WTC11 (cell line): ENCODE measurements around the gene ABCA13. TPM values are rescaled to one million over a fixed set of nuclear protein-coding genes. Genes with fewer than 3 reads are reported as not detected.

ENCODE experiments used
- ATAC-seq: fragments of 200-7000 bp; cut with Tn5 transposase; 2 replicates; pipeline ENCODE4 v1.10.0; 2021; ENCODE audit warnings: mild to moderate bottlenecking, moderate library complexity
- CTCF ChIA-PET: fragments of 300-600 bp; sonication (Branson Sonifier 250); formaldehyde crosslinking; loops from one replicate; lab custom pipeline; 2021; ENCODE audit warnings: antibody characterized with exemption; lab: Charles Lee
- POLR2A ChIA-PET: fragments of 350-600 bp; sonication (Branson Sonifier 250); formaldehyde crosslinking; loops from one replicate; lab custom pipeline; 2021; ENCODE audit warnings: antibody characterized with exemption; lab: Charles Lee
- DNase-seq: peaks from one replicate; pipeline ENCODE4 v3.0.0; 2021; ENCODE audit warnings: low spot score
- H3K27ac Mint-ChIP-seq: 2 replicates; pipeline ENCODE4 v1.8.0; 2021; ENCODE audit warnings: mixed read lengths
- H3K27me3 Mint-ChIP-seq: 2 replicates; pipeline ENCODE4 v1.8.0; 2021; ENCODE audit warnings: low read depth, mild to moderate bottlenecking, moderate library complexity, mixed read lengths
- H3K36me3 Mint-ChIP-seq: 2 replicates; pipeline ENCODE4 v1.8.0; 2021; ENCODE audit warnings: mixed read lengths
- H3K4me1 Mint-ChIP-seq: 2 replicates; pipeline ENCODE4 v1.8.0; 2022; ENCODE audit warnings: mixed read lengths
- H3K4me3 Mint-ChIP-seq: 2 replicates; pipeline ENCODE4 v1.8.0; 2021; ENCODE audit warnings: mild to moderate bottlenecking, moderate library complexity, mixed read lengths
- H3K9me3 Mint-ChIP-seq: 2 replicates; pipeline ENCODE4 v1.8.0; 2021; ENCODE audit warnings: mixed read lengths
- ATF1 ChIP-seq: sonication (generic); formaldehyde crosslinking; IDR thresholded peaks from 2 replicates; pipeline ENCODE4 v1.8.1; 2023; ENCODE audit warnings: mild to moderate bottlenecking, moderate library complexity, missing genetic modification reagents
- FOXJ3 ChIP-seq: sonication (generic); formaldehyde crosslinking; IDR thresholded peaks from 2 replicates; pipeline ENCODE4 v1.9.0; 2021; ENCODE audit warnings: missing genetic modification reagents, mild to moderate bottlenecking, borderline replicate concordance
- FOXK1 ChIP-seq: sonication (generic); formaldehyde crosslinking; IDR thresholded peaks from 2 replicates; pipeline ENCODE4 v1.8.0; 2022; ENCODE audit warnings: mild to moderate bottlenecking, moderate library complexity, missing genetic modification reagents
- FOXP1 ChIP-seq: sonication (generic); formaldehyde crosslinking; IDR thresholded peaks from 2 replicates; pipeline ENCODE4 v1.8.0; 2022; ENCODE audit warnings: missing genetic modification reagents, mild to moderate bottlenecking, moderate library complexity, borderline replicate concordance
- JUN ChIP-seq: sonication (generic); formaldehyde crosslinking; IDR thresholded peaks from 2 replicates; pipeline ENCODE4 v1.8.0; 2023; ENCODE audit warnings: mild to moderate bottlenecking, missing genetic modification reagents
- NFE2L1 ChIP-seq: sonication (generic); formaldehyde crosslinking; IDR thresholded peaks from 2 replicates; pipeline ENCODE4 v1.8.1; 2023; ENCODE audit warnings: missing genetic modification reagents
- NR2C2 ChIP-seq: sonication (generic); formaldehyde crosslinking; IDR thresholded peaks from 2 replicates; pipeline ENCODE4 v1.8.0; 2022; ENCODE audit warnings: mild to moderate bottlenecking, missing genetic modification reagents
- OVOL2 ChIP-seq: fragments of 250-450 bp; sonication (Bioruptor Pico); IDR thresholded peaks from 2 replicates; pipeline ENCODE4 v1.9.0; 2021; ENCODE audit warnings: mild to moderate bottlenecking, borderline replicate concordance
- SMAD4 ChIP-seq: sonication (generic); formaldehyde crosslinking; IDR thresholded peaks from 2 replicates; pipeline ENCODE4 v1.8.0; 2022; ENCODE audit warnings: mild to moderate bottlenecking, missing genetic modification reagents
- SOX15 ChIP-seq: fragments of 250-450 bp; sonication (Bioruptor Pico); IDR thresholded peaks from 2 replicates; pipeline ENCODE4 v1.9.0; 2021; ENCODE audit warnings: mild to moderate bottlenecking
- SP1 ChIP-seq: sonication (generic); formaldehyde crosslinking; conservative IDR thresholded peaks from 2 replicates; pipeline ENCODE4 v1.8.1; 2022; ENCODE audit warnings: missing genetic modification reagents
- TCF7 ChIP-seq: sonication (generic); formaldehyde crosslinking; IDR thresholded peaks from 2 replicates; pipeline ENCODE4 v1.8.0; 2022; ENCODE audit warnings: mild to moderate bottlenecking, low read depth, missing genetic modification reagents, moderate library complexity
- TP53 ChIP-seq: sonication (generic); formaldehyde crosslinking; IDR thresholded peaks from 2 replicates; pipeline ENCODE4 v1.8.1; 2023; ENCODE audit warnings: mild to moderate bottlenecking, missing genetic modification reagents
- ZBTB21 ChIP-seq: sonication (generic); formaldehyde crosslinking; IDR thresholded peaks from 2 replicates; pipeline ENCODE4 v1.8.1; 2023; ENCODE audit warnings: mild to moderate bottlenecking, missing genetic modification reagents, borderline replicate concordance
- ZNF121 ChIP-seq: sonication (generic); formaldehyde crosslinking; IDR thresholded peaks from 2 replicates; pipeline ENCODE4 v1.8.0; 2023; ENCODE audit warnings: missing genetic modification reagents
- ZNF219 ChIP-seq: sonication (generic); formaldehyde crosslinking; IDR thresholded peaks from 2 replicates; pipeline ENCODE4 v1.8.0; 2023; ENCODE audit warnings: missing genetic modification reagents, mild to moderate bottlenecking, borderline replicate concordance
- ZNF416 ChIP-seq: fragments of 250-450 bp; sonication (Bioruptor Pico); IDR thresholded peaks from 2 replicates; pipeline ENCODE4 v1.9.0; 2021; ENCODE audit warnings: mild to moderate bottlenecking, inconsistent platforms
- total RNA-seq: library from RNA; stranded (reverse); gene quantifications from 3 replicates; pipeline ENCODE4 v1.2.3, GENCODE V29; 2021
- TF ChIP-seq, protein P1 (sequence below): sonication (generic); formaldehyde crosslinking; IDR thresholded peaks from 2 replicates; pipeline ENCODE4 v1.8.1; 2022; ENCODE audit warnings: low read depth, mild to moderate bottlenecking, moderate library complexity, missing genetic modification reagents, borderline replicate concordance
- TF ChIP-seq, protein P2 (sequence below): sonication (generic); formaldehyde crosslinking; IDR thresholded peaks from 2 replicates; pipeline ENCODE4 v1.8.0; 2022; ENCODE audit warnings: mild to moderate bottlenecking, missing genetic modification reagents
- TF ChIP-seq, protein P3 (sequence below): sonication (generic); formaldehyde crosslinking; IDR thresholded peaks from 2 replicates; pipeline ENCODE4 v1.8.1; 2023; ENCODE audit warnings: mild to moderate bottlenecking, missing genetic modification reagents
- TF ChIP-seq, protein P4 (sequence below): sonication (generic); formaldehyde crosslinking; IDR thresholded peaks from 2 replicates; pipeline ENCODE4 v1.8.0; 2022; ENCODE audit warnings: mild to moderate bottlenecking, missing genetic modification reagents
- TF ChIP-seq, protein P5 (sequence below): sonication (generic); formaldehyde crosslinking; IDR thresholded peaks from 2 replicates; pipeline ENCODE4 v1.8.1; 2023; ENCODE audit warnings: mild to moderate bottlenecking, moderate library complexity, missing genetic modification reagents

The ABCA13 gene
- total RNA-seq, 1 experiment from 2014 or later, result 0.04 TPM

DNA sequence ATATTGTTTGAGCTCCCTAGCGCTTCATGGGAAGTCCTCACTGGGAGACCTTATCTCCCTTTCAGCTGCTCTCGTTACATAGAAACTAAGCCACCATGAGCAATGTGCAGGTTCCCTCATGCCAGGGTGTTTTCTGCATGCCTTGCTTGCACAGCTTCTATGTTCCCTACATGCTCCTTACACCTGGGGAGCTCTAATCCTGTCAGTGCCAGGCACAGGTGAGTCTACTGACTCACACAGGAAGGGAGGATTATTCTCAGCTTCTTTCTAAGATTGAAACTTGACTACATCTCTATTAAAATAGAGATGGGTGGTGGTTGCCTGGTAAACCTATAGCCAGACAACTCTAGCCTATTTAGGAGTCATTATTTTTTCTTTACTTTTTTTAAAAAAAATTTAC lies 377.4 kb downstream of the ABCA13 start:
- Mint-ChIP-seq H3K36me3 (no peaks in the 10 kb centered on the region), H3K27ac (no peak overlapping the region), H3K9me3 (peaks cover 15% of the 10 kb centered on the region), H3K27me3 (no peaks in the 10 kb centered on the region), H3K4me3 (no peak overlapping the region), H3K4me1 (peaks cover 12% of the 10 kb centered on the region)
- no peak for TF ChIP-seq NFE2L1 (CRISPR knock-in tag)
- no peak for TF ChIP-seq ZBTB21
- TF ChIP-seq FOXP1 (CRISPR knock-in tag), result no peak
- ATAC-seq (no peak), DNase-seq (no peak)
- CTCF ChIA-PET, result no interaction called here
- POLR2A ChIA-PET, result no interaction called here

DNA sequence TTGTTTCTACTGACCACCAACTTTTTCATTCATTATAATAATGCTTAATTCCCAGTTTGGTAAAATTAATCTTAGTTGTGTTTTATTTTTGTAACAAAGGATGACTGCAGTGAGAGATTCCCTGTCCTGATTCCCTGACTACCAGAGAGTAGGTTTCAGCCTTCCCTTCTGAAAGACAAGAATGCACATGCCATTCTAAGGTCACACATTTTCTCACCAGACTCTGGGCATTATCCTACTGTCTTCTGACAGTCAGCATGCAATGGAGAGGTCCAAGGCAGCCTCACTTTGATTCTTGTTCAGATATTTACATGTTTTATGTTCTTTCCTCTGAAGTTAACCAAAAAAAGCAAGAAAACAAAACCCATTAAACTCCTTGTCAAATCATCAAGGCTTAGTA lies 380.4 kb downstream of the ABCA13 start:
- Mint-ChIP-seq H3K36me3 (no peaks in the 10 kb centered on the region), H3K4me3 (no peak overlapping the region)
- CTCF ChIA-PET, result no interaction called here

DNA sequence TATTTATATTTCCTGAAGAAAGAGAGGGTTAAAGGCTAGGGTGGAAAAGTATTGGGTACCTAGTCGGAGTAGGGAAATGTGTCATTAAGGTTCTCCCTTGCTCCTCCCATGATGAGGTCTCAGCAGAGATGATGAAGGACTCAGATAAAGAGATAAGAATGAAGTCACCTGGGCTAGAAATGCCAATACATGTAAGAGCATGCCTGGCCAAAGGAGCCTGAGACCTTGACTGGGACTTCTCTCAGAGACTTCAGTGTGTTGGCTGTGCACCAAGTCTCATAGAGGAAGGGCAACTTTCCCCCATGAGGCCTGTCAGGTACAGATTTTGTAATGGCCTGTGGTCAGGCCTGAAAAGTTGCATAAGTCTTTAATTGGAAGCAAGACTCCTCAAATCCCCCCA lies 392.1 kb downstream of the ABCA13 start:
- no peak for ATAC-seq
- H3K4me3 Mint-ChIP-seq, result no peak overlapping the region
- no peaks in the 10 kb centered on the region for H3K36me3 Mint-ChIP-seq
- H3K4me1 Mint-ChIP-seq, result peaks cover 8% of the 10 kb centered on the region
- H3K27me3 Mint-ChIP-seq, result no peaks in the 10 kb centered on the region
- peaks cover 12% of the 10 kb centered on the region for H3K9me3 Mint-ChIP-seq
- no peak for DNase-seq
- POLR2A ChIA-PET, result no interaction called here
- no peak for TF ChIP-seq SMAD4 (CRISPR knock-in tag)
- TF ChIP-seq FOXK1, result no peak
- no peak for TF ChIP-seq TCF7 (CRISPR knock-in tag)
- TF ChIP-seq, all 79 proteins: peak for 0
- no peak overlapping the region for H3K27ac Mint-ChIP-seq
- CTCF ChIA-PET, result no interaction called here

More for the DNA sequence above, 380.4 kb downstream of the ABCA13 start:
- POLR2A ChIA-PET, result no interaction called here
- Mint-ChIP-seq H3K9me3 (peaks cover 29% of the 10 kb centered on the region), H3K27me3 (no peaks in the 10 kb centered on the region), H3K27ac (no peak overlapping the region), H3K4me1 (peaks cover 9% of the 10 kb centered on the region)
- no peak for TF ChIP-seq NR2C2 (CRISPR knock-in tag)
- TF ChIP-seq ZNF121 (CRISPR knock-in tag), result no peak
- TF ChIP-seq ATF1 (CRISPR knock-in tag), result no peak
- TF ChIP-seq SOX15 (CRISPR knock-in tag), result no peak
- TF ChIP-seq ZNF416, result no peak
- no peak for TF ChIP-seq SMAD4 (CRISPR knock-in tag)
- no peak for TF ChIP-seq OVOL2 (CRISPR knock-in tag)
- no peak for TF ChIP-seq TP53
- TF ChIP-seq, protein P1, sequence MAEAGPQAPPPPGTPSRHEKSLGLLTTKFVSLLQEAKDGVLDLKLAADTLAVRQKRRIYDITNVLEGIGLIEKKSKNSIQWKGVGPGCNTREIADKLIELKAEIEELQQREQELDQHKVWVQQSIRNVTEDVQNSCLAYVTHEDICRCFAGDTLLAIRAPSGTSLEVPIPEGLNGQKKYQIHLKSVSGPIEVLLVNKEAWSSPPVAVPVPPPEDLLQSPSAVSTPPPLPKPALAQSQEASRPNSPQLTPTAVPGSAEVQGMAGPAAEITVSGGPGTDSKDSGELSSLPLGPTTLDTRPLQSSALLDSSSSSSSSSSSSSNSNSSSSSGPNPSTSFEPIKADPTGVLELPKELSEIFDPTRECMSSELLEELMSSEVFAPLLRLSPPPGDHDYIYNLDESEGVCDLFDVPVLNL (CRISPR knock-in tag), result no peak
- TF ChIP-seq, protein P2, sequence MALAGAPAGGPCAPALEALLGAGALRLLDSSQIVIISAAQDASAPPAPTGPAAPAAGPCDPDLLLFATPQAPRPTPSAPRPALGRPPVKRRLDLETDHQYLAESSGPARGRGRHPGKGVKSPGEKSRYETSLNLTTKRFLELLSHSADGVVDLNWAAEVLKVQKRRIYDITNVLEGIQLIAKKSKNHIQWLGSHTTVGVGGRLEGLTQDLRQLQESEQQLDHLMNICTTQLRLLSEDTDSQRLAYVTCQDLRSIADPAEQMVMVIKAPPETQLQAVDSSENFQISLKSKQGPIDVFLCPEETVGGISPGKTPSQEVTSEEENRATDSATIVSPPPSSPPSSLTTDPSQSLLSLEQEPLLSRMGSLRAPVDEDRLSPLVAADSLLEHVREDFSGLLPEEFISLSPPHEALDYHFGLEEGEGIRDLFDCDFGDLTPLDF (CRISPR knock-in tag), result no peak
- no peak for TF ChIP-seq JUN (CRISPR knock-in tag)
- TF ChIP-seq, protein P3, sequence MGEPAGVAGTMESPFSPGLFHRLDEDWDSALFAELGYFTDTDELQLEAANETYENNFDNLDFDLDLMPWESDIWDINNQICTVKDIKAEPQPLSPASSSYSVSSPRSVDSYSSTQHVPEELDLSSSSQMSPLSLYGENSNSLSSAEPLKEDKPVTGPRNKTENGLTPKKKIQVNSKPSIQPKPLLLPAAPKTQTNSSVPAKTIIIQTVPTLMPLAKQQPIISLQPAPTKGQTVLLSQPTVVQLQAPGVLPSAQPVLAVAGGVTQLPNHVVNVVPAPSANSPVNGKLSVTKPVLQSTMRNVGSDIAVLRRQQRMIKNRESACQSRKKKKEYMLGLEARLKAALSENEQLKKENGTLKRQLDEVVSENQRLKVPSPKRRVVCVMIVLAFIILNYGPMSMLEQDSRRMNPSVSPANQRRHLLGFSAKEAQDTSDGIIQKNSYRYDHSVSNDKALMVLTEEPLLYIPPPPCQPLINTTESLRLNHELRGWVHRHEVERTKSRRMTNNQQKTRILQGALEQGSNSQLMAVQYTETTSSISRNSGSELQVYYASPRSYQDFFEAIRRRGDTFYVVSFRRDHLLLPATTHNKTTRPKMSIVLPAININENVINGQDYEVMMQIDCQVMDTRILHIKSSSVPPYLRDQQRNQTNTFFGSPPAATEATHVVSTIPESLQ (CRISPR knock-in tag), result no peak
- TF ChIP-seq, protein P4, sequence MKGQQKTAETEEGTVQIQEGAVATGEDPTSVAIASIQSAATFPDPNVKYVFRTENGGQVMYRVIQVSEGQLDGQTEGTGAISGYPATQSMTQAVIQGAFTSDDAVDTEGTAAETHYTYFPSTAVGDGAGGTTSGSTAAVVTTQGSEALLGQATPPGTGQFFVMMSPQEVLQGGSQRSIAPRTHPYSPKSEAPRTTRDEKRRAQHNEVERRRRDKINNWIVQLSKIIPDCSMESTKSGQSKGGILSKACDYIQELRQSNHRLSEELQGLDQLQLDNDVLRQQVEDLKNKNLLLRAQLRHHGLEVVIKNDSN, result no peak
- TF ChIP-seq ZNF219, result no peak
- TF ChIP-seq SP1, result no peak
- TF ChIP-seq FOXJ3 (CRISPR knock-in tag), result no peak
- TF ChIP-seq, protein P5, sequence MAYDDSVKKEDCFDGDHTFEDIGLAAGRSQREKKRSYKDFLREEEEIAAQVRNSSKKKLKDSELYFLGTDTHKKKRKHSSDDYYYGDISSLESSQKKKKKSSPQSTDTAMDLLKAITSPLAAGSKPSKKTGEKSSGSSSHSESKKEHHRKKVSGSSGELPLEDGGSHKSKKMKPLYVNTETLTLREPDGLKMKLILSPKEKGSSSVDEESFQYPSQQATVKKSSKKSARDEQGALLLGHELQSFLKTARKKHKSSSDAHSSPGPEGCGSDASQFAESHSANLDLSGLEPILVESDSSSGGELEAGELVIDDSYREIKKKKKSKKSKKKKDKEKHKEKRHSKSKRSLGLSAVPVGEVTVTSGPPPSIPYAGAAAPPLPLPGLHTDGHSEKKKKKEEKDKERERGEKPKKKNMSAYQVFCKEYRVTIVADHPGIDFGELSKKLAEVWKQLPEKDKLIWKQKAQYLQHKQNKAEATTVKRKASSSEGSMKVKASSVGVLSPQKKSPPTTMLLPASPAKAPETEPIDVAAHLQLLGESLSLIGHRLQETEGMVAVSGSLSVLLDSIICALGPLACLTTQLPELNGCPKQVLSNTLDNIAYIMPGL, result no peak
- DNase-seq (no peak), ATAC-seq (no peak)
